OCI-LY7 (cell line): ENCODE measurements around the gene IL13RA1.

Experiments used
- CTCF ChIP-seq: fragments of 200-600 bp; sonication (generic); conservative IDR thresholded peaks from 2 replicates; pipeline ENCODE4 v1.5.1; 2014; ENCODE audit warnings: mild to moderate bottlenecking, antibody characterized with exemption, low read length, moderate library complexity, mixed read lengths
- EZH2phosphoT487 ChIP-seq: fragments of 200-600 bp; sonication (generic); IDR thresholded peaks from 2 replicates; pipeline ENCODE4 v1.6.1; 2018; ENCODE audit warnings: low read depth, borderline replicate concordance, mild to moderate bottlenecking, mixed run types, antibody characterized with exemption, low read length, moderate library complexity, mixed read lengths

DNA sequence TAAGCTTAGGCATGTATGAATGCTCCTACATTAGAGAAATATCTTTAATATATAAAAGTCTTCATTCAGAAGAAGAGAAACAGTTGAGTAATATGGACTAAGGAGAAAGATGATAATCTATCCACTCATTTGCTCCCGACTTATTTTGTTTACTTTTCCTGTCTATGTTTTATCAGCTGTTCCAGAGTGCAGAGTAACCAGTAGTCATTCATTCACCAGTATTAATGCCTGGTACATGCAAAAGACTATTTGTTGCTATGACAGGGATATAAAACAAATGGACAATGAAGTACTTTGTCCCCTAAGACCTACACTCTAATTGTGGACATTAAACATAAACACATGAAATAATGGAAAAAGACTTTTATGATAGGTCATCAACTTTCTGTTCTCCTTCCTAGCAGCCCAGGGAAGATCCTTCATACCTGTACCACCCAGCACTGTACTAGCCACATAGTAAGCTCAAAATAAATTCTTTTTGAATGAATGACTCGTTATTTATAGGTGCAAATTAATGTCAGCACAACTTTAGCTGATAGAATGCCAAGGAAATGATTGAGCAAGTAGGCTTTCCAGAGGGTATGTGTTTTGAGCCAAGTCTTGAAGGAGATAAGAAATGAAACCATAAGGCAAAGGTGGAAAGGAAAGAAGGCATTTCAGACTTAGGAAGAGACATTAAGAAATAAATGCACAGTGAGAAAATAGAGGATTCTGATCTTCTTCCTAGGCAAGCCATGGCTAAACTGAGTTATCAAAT lies 45.0 kb upstream of the IL13RA1 start:
- no peak for TF ChIP-seq CTCF
- TF ChIP-seq EZH2phosphoT487 = no peak
